Fibroblast of lung (primary cell): ENCODE data around the gene GSTM5. TPM values are rescaled to one million over a fixed set of nuclear protein-coding genes. Genes with fewer than 3 reads are reported as not detected.
"Not testable (repeated sequence)": the region's sequence is repeated elsewhere in the genome, so short reads cannot be mapped to it uniquely, and the experiment has no call there.

Experiments used
- DNase-seq, 2 donors: peaks; one replicate each; pipeline versions ENCODE4 v3.0.0 to v3.0.0-alpha.2; 2010; ENCODE audit warnings: low read depth in 2 of 2
- H2AFZ ChIP-seq: 2 replicates; pipeline ENCODE4 v1.5.1; 2012; ENCODE audit warnings: low read length, control low read depth, inconsistent platforms
- H3K27ac ChIP-seq: 2 replicates; pipeline ENCODE4 v1.5.1; 2011; ENCODE audit warnings: low read length, control low read depth; ENCODE audit not compliant: insufficient read depth
- H3K27me3 ChIP-seq: 2 replicates; pipeline ENCODE4 v1.5.1; 2011; ENCODE audit warnings: mild to moderate bottlenecking, low read length; ENCODE audit not compliant: control insufficient read depth, insufficient read depth
- H3K36me3 ChIP-seq: 2 replicates; pipeline ENCODE4 v1.5.1; 2011; ENCODE audit warnings: low read length; ENCODE audit not compliant: control insufficient read depth, insufficient read depth
- H3K4me1 ChIP-seq: 2 replicates; pipeline ENCODE4 v1.5.1; 2011; ENCODE audit warnings: low read length; ENCODE audit not compliant: control insufficient read depth, insufficient read depth; ENCODE audit errors: extremely low read depth
- H3K4me2 ChIP-seq: 2 replicates; pipeline ENCODE4 v1.5.1; 2011; ENCODE audit warnings: low read length, control low read depth; ENCODE audit not compliant: insufficient read depth; ENCODE audit errors: extremely low read depth
- H3K4me3 ChIP-seq, 4 experiments: fragments of 200-600 bp in 1 of 4; sonication (generic) in 1 of 4; replicated peaks in 1 of 4; 2 replicates each; pipeline ENCODE4 v1.5.1; 2011 to 2016; ENCODE audit warnings: low read length in 4 of 4, low read depth in 3 of 4, mild to moderate bottlenecking in 3 of 4, control low read depth in 2 of 4, inconsistent platforms in 1 of 4, mixed read lengths in 1 of 4; ENCODE audit not compliant: insufficient read depth in 1 of 4; ENCODE audit errors: control extremely low read depth in 1 of 4
- H3K79me2 ChIP-seq: 2 replicates; pipeline ENCODE4 v1.5.1; 2012; ENCODE audit warnings: mild to moderate bottlenecking, low read length, inconsistent platforms; ENCODE audit not compliant: control insufficient read depth, insufficient read depth
- H3K9ac ChIP-seq: 2 replicates; pipeline ENCODE4 v1.5.1; 2011; ENCODE audit warnings: mild to moderate bottlenecking, low read length, control low read depth; ENCODE audit not compliant: insufficient read depth
- H3K9me3 ChIP-seq: 2 replicates; pipeline ENCODE4 v1.5.1; 2012; ENCODE audit warnings: low read depth, low read length; ENCODE audit not compliant: control insufficient read depth, insufficient read depth
- H4K20me1 ChIP-seq: 2 replicates; pipeline ENCODE4 v1.5.1; 2011; ENCODE audit warnings: low read length; ENCODE audit not compliant: control insufficient read depth, insufficient read depth; ENCODE audit errors: extremely low read depth
- CTCF ChIP-seq, 2 donors: IDR thresholded peaks in 1 of 2; conservative IDR thresholded peaks in 1 of 2; 1 replicate in 1 of 2; 2 replicates in 1 of 2; pipeline ENCODE4 v1.5.1; 2011 to 2012; ENCODE audit warnings: low read length in 2 of 2, control low read depth in 1 of 2, inconsistent platforms in 1 of 2, low read depth in 1 of 2, mild to moderate bottlenecking in 1 of 2
- EZH2 ChIP-seq: IDR thresholded peaks from 2 replicates; pipeline ENCODE4 v1.5.1; 2012; ENCODE audit warnings: low read length, control low read depth, mild to moderate bottlenecking; ENCODE audit errors: missing control alignments
- polyA plus RNA-seq, 2 donors: library from polyadenylated mRNA; depleted of rRNA in 1 of 2; stranded (reverse) in 1 of 2; unstranded in 1 of 2; fragments of >200 nt; gene quantifications; 2 replicates each; pipeline ENCODE4 v1.2.1, GENCODE V29; 2011 to 2012; ENCODE audit warnings: missing spikeins in 1 of 2
- total RNA-seq: library from RNA; depleted of rRNA; stranded (reverse); fragments of >200 nt; gene quantifications from 2 replicates; pipeline ENCODE4 v1.2.1, GENCODE V29; 2014

Gene GSTM5
- total and polyA plus RNA-seq, 2 donors (not counting 1 experiment from before 2014, with no cell fraction given) = 6.1 to 21.6 TPM

DNA sequence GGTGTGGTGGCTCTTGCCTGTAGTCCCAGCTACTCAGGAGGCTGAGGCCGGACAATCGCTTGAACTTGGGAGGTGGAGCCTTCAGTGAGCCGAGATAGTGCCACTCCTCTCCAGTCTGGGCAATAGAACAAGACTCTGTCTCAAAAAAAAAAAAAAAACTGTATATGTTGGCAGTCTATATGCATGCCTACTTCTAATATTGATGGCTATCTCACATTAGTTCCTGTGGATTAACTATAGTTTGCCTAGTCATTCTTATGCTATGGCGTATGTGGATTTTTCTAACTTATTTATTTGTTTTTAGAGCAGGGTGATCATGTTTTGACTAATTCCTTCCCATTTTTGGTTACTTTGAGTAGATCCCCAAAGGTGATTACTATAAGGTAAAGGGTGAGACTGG is 15.0 kb upstream of the GSTM5 start:
- no peaks in the 10 kb centered on the region for H3K4me1 ChIP-seq
- H3K36me3 ChIP-seq = no peaks in the 10 kb centered on the region
- H3K9ac ChIP-seq = no peak overlapping the region
- H3K79me2 ChIP-seq = no peaks in the 10 kb centered on the region
- H3K4me2 ChIP-seq = no peak overlapping the region
- H3K27ac ChIP-seq = no peak overlapping the region
- TF ChIP-seq EZH2 (no peak), CTCF (conservative IDR thresholded peaks at IDR 0.05 in 1 of 2, IDR thresholded peaks at IDR 0.05 in 1 of 2; ENCODE audit: low read depth in 1 of 2, low read length in 2 of 2) (no peak)
- no peak overlapping the region for H3K4me3 ChIP-seq
- no peaks in the 10 kb centered on the region for H3K9me3 ChIP-seq
- H3K27me3 ChIP-seq = no peaks in the 10 kb centered on the region
- H2AFZ ChIP-seq = no peak overlapping the region
- H4K20me1 ChIP-seq = no peaks in the 10 kb centered on the region
- DNase-seq = no peak

DNA sequence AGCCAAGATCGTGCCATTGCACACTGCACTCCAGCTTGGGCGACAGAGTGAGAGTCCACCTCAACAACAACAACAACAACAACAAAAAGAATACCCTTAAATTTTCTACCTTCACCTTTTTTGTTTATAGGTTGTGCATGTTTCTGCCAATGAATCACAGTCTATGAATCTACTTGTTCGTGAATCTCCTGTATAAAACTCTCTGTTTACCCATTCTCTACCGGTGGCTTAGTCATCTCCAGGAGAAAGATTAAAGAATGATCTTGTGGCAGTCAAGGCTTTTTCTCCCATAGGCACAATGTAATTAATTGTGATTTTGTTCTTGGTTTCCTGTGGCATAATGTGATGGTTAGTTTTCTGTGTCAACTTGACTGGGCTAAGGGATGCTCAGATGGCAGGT is 14.2 kb upstream of the GSTM5 start:
- not testable (repeated sequence) for H3K4me3 ChIP-seq, H2AFZ ChIP-seq, H3K36me3 ChIP-seq, H4K20me1 ChIP-seq, H3K79me2 ChIP-seq, H3K27me3 ChIP-seq, H3K4me1 ChIP-seq, DNase-seq, H3K27ac ChIP-seq, H3K4me2 ChIP-seq, H3K9ac ChIP-seq, H3K9me3 ChIP-seq

- H3K27me3 ChIP-seq, H3K79me2 ChIP-seq, H3K9me3 ChIP-seq, H3K4me1 ChIP-seq, H3K27ac ChIP-seq, DNase-seq, H4K20me1 ChIP-seq, H3K4me3 ChIP-seq, H3K9ac ChIP-seq, H3K36me3 ChIP-seq, H2AFZ ChIP-seq, H3K4me2 ChIP-seq: not testable (repeated sequence)
Observed at GRCh38 chr1:109702940-109703339, 9.1 kb upstream of the GSTM5 start.

GRCh38 chr1:109704173-109704572 is 7.9 kb upstream of the GSTM5 start:
- H2AFZ ChIP-seq = no peak overlapping the region
- no peak overlapping the region for H3K27ac ChIP-seq
- no peaks in the 10 kb centered on the region for H3K36me3 ChIP-seq
- no peaks in the 10 kb centered on the region for H3K27me3 ChIP-seq
- no peak for TF ChIP-seq EZH2
- TF ChIP-seq CTCF (conservative IDR thresholded peaks at IDR 0.05 in 1 of 2, IDR thresholded peaks at IDR 0.05 in 1 of 2; ENCODE audit: low read depth in 1 of 2, low read length in 2 of 2) = no peak
- H3K4me1 ChIP-seq = no peaks in the 10 kb centered on the region
- H4K20me1 ChIP-seq = no peaks in the 10 kb centered on the region
- H3K9ac ChIP-seq = no peak overlapping the region
- no peaks in the 10 kb centered on the region for H3K79me2 ChIP-seq
- DNase-seq = no peak
- H3K4me2 ChIP-seq = no peak overlapping the region
- no peaks in the 10 kb centered on the region for H3K9me3 ChIP-seq
- no peak overlapping the region for H3K4me3 ChIP-seq
